HepG2 (cell line): ENCODE data around the gene PDK2. TPM values are rescaled to one million over a fixed set of nuclear protein-coding genes. Genes with fewer than 3 reads are reported as not detected.

Source experiments
- ARID2 ChIP-seq: sonication (generic); formaldehyde crosslinking; IDR thresholded peaks from 2 replicates; pipeline ENCODE4 v1.8.1; 2022; ENCODE audit warnings: mild to moderate bottlenecking, missing genetic modification reagents, borderline replicate concordance
- CEBPG ChIP-seq: IDR thresholded peaks from 2 replicates; pipeline ENCODE4 v1.6.1; 2016
- RFXANK ChIP-seq: IDR thresholded peaks from 2 replicates; pipeline ENCODE4 v1.6.1; 2016
- SMARCE1 ChIP-seq: fragments of 450-650 bp; IDR thresholded peaks from 2 replicates; pipeline ENCODE4 v1.6.1; 2017; ENCODE audit warnings: borderline replicate concordance
- TMF1 ChIP-seq: sonication (generic); formaldehyde crosslinking; IDR thresholded peaks from 2 replicates; pipeline ENCODE4 v1.8.1; 2022; ENCODE audit warnings: low read depth, missing genetic modification reagents
- ZNF530 ChIP-seq: sonication (generic); formaldehyde crosslinking; IDR thresholded peaks from 2 replicates; pipeline ENCODE4 v1.5.0; 2020; ENCODE audit warnings: low read depth, mild to moderate bottlenecking, missing genetic modification reagents
- polyA plus RNA-seq, 8 experiments: library from polyadenylated mRNA; depleted of rRNA in 3 of 8; stranded (reverse) in 7 of 8; unstranded in 1 of 8; fragments of >200 nt; fragmentation: Illumina TruSeq in 4 of 8; extraction: Trizol in 4 of 8; gene quantifications; 2 replicates each; pipeline versions ENCODE4 v1.2.1 to v1.2.3, GENCODE V29; 2011 to 2016; ENCODE audit warnings: low read depth in 4 of 8, missing spikeins in 1 of 8, mixed read lengths in 1 of 8; ENCODE audit not compliant: insufficient read depth in 1 of 8
- total RNA-seq, 5 experiments: library from RNA; depleted of rRNA; stranded (reverse); fragments of >200 nt; fragmentation: Illumina TruSeq; extraction: Trizol; gene quantifications; 2 replicates each; pipeline ENCODE4 v1.2.3, GENCODE V29; 2016; ENCODE audit warnings: low read depth in 1 of 5
- TF ChIP-seq, protein P1 (sequence below): sonication (generic); formaldehyde crosslinking; IDR thresholded peaks from 2 replicates; pipeline ENCODE4 v1.5.0; 2020; ENCODE audit warnings: missing genetic modification reagents
- TF ChIP-seq, protein P2 (sequence below): IDR thresholded peaks from 2 replicates; pipeline ENCODE4 v1.6.1; 2016; ENCODE audit warnings: missing genetic modification reagents, missing compliant biosample characterization
- TF ChIP-seq, protein P3 (sequence below): sonication (generic); formaldehyde crosslinking; IDR thresholded peaks from 2 replicates; pipeline ENCODE4 v1.9.0; 2021; ENCODE audit warnings: missing genetic modification reagents, borderline replicate concordance
- TF ChIP-seq, protein P4 (sequence below): IDR thresholded peaks from 2 replicates; pipeline ENCODE4 v1.6.1; 2016; ENCODE audit warnings: missing compliant biosample characterization, missing genetic modification reagents, borderline replicate concordance
- TF ChIP-seq, protein P5 (sequence below): IDR thresholded peaks from 2 replicates; pipeline ENCODE4 v1.6.1; 2016; ENCODE audit warnings: low read depth, missing genetic modification reagents, missing compliant biosample characterization

PDK2 gene
- total and polyA plus RNA-seq, 2 of the 13 experiments (the other 11 are each of a cell fraction or from before 2014, with no cell fraction given), result 18.5 to 59.7 TPM

DNA sequence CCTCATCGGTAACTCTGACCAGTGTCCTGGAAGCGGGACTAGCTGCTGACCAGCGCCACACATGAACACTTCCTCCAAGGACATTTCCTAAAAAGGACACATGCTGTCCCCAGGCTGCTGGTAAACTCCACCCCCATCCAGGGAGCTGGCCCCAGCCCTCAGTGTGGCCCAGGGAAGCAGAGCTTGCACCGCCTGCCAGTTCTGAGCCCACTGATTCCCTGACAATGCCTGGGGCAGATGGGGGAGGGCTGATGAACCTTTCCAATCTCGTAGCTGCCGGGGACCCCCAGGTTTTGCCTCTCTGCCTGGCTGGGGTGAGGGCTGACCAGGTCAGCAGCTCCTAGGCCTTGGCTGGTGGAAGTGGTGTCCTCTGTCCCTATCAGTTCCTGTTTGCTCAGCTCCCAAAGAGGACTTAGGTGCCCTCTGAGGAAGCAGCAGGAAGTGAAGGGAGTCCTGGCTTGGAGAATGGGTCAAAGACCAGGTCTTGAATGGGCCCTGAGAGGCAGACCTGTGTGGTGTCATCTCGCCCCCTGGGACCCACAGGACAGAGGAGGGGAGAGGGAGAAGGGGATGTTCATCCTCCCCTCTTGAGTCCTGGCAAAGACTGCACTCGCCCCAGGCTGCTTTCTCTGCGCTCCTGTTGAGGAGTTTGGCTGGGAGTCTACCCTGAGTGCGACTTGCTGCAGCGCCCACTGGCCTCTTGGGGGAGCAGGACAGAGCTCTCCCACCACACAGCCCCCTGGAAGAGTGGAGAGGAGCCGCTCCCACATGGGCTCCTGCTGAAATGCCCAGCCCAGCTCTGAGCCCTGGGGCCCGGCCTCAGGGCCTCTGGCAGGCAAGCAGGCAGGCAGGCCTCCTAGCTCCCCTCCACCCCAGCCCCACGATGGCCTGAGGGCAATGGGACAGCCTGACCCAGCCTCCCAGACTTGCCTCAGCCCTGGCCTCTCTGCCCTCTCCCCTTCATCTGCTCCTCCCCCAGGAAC lies 16.8 kb downstream of the PDK2 start (continued):
- TF ChIP-seq, protein P1, sequence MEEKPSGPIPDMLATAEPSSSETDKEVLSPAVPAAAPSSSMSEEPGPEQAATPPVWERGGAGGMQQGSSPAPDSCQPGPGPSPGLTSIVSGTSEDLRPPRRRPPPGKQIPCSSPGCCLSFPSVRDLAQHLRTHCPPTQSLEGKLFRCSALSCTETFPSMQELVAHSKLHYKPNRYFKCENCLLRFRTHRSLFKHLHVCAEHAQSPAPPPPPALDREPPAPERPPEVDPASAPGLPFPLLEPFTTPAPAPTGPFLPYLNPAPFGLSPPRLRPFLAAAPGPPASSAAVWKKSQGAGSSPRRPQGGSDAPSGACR (CRISPR knock-in tag), result 0 out of 2 replicates have a peak, but pooled peaks have one; percentile 35
- TF ChIP-seq TMF1 (CRISPR knock-in tag), result 0 out of 2 replicates have a peak, but pooled peaks have one; percentile 5
- no peak for TF ChIP-seq CEBPG (CRISPR knock-in tag)
- TF ChIP-seq, protein P2, sequence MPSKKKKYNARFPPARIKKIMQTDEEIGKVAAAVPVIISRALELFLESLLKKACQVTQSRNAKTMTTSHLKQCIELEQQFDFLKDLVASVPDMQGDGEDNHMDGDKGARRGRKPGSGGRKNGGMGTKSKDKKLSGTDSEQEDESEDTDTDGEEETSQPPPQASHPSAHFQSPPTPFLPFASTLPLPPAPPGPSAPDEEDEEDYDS, result peak; percentile 33; the same call in 1 of the 2 replicates
- TF ChIP-seq RFXANK (CRISPR knock-in tag), result no peak
- TF ChIP-seq, protein P3, sequence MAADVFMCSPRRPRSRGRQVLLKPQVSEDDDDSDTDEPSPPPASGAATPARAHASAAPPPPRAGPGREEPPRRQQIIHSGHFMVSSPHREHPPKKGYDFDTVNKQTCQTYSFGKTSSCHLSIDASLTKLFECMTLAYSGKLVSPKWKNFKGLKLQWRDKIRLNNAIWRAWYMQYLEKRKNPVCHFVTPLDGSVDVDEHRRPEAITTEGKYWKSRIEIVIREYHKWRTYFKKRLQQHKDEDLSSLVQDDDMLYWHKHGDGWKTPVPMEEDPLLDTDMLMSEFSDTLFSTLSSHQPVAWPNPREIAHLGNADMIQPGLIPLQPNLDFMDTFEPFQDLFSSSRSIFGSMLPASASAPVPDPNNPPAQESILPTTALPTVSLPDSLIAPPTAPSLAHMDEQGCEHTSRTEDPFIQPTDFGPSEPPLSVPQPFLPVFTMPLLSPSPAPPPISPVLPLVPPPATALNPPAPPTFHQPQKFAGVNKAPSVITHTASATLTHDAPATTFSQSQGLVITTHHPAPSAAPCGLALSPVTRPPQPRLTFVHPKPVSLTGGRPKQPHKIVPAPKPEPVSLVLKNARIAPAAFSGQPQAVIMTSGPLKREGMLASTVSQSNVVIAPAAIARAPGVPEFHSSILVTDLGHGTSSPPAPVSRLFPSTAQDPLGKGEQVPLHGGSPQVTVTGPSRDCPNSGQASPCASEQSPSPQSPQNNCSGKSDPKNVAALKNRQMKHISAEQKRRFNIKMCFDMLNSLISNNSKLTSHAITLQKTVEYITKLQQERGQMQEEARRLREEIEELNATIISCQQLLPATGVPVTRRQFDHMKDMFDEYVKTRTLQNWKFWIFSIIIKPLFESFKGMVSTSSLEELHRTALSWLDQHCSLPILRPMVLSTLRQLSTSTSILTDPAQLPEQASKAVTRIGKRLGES (CRISPR knock-in tag), result no peak
- TF ChIP-seq, protein P4, sequence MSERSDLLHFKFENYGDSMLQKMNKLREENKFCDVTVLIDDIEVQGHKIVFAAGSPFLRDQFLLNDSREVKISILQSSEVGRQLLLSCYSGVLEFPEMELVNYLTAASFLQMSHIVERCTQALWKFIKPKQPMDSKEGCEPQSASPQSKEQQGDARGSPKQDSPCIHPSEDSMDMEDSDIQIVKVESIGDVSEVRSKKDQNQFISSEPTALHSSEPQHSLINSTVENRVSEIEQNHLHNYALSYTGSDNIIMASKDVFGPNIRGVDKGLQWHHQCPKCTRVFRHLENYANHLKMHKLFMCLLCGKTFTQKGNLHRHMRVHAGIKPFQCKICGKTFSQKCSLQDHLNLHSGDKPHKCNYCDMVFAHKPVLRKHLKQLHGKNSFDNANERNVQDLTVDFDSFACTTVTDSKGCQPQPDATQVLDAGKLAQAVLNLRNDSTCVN (CRISPR knock-in tag), result no peak
- TF ChIP-seq SMARCE1, result no peak
- TF ChIP-seq ARID2 (CRISPR knock-in tag), result no peak
- no peak for TF ChIP-seq ZNF530 (CRISPR knock-in tag)
- TF ChIP-seq, protein P5, sequence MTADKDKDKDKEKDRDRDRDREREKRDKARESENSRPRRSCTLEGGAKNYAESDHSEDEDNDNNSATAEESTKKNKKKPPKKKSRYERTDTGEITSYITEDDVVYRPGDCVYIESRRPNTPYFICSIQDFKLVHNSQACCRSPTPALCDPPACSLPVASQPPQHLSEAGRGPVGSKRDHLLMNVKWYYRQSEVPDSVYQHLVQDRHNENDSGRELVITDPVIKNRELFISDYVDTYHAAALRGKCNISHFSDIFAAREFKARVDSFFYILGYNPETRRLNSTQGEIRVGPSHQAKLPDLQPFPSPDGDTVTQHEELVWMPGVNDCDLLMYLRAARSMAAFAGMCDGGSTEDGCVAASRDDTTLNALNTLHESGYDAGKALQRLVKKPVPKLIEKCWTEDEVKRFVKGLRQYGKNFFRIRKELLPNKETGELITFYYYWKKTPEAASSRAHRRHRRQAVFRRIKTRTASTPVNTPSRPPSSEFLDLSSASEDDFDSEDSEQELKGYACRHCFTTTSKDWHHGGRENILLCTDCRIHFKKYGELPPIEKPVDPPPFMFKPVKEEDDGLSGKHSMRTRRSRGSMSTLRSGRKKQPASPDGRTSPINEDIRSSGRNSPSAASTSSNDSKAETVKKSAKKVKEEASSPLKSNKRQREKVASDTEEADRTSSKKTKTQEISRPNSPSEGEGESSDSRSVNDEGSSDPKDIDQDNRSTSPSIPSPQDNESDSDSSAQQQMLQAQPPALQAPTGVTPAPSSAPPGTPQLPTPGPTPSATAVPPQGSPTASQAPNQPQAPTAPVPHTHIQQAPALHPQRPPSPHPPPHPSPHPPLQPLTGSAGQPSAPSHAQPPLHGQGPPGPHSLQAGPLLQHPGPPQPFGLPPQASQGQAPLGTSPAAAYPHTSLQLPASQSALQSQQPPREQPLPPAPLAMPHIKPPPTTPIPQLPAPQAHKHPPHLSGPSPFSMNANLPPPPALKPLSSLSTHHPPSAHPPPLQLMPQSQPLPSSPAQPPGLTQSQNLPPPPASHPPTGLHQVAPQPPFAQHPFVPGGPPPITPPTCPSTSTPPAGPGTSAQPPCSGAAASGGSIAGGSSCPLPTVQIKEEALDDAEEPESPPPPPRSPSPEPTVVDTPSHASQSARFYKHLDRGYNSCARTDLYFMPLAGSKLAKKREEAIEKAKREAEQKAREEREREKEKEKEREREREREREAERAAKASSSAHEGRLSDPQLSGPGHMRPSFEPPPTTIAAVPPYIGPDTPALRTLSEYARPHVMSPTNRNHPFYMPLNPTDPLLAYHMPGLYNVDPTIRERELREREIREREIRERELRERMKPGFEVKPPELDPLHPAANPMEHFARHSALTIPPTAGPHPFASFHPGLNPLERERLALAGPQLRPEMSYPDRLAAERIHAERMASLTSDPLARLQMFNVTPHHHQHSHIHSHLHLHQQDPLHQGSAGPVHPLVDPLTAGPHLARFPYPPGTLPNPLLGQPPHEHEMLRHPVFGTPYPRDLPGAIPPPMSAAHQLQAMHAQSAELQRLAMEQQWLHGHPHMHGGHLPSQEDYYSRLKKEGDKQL (CRISPR knock-in tag), result no peak
